PC-9 (cell line): ENCODE measurements around the gene PRR29. TPM values are rescaled to one million over a fixed set of nuclear protein-coding genes. Genes with fewer than 3 reads are reported as not detected.
A peak's percentile ranks its signal among the peaks of the same experiment; 100 is the strongest.

Experiments used
- BruUV-seq: library from RNA; stranded (reverse); fragments of 400-500 nt; replicated peaks from 2 replicates; lab custom pipeline; 2021; lab: Mats Ljungman, UMichigan
- CTCF ChIA-PET: fragments of 300-600 bp; sonication (Branson Sonifier 250); formaldehyde crosslinking; loops from one replicate; lab custom pipeline; 2022; ENCODE audit warnings: antibody characterized with exemption; lab: Charles Lee
- POLR2A ChIA-PET: fragments of 300-600 bp; sonication (Branson Sonifier 250); formaldehyde crosslinking; loops from one replicate; lab custom pipeline; 2022; ENCODE audit warnings: antibody characterized with exemption; ENCODE audit not compliant: unreplicated experiment; lab: Charles Lee
- DNase-seq, 2 experiments: peaks; one replicate each; pipeline versions ENCODE4 v3.0.0 to v3.0.0-alpha.2; 2015 to 2022; ENCODE audit warnings: mixed read lengths in 1 of 2
- H2AFZ ChIP-seq: fragments of 200-600 bp; sonication (generic); 2 replicates; pipeline ENCODE4 v1.8.1; 2017; ENCODE audit warnings: antibody characterized with exemption
- H3F3A ChIP-seq: fragments of 200-600 bp; sonication (generic); 2 replicates; pipeline ENCODE4 v1.8.1; 2017; ENCODE audit warnings: antibody characterized with exemption, mild to moderate bottlenecking, low read depth; ENCODE audit not compliant: insufficient read depth
- H3K27ac ChIP-seq: fragments of 200-600 bp; sonication (generic); 2 replicates; pipeline ENCODE4 v1.6.1; 2016; ENCODE audit warnings: mixed run types
- H3K27me3 ChIP-seq: fragments of 200-600 bp; sonication (generic); 2 replicates; pipeline ENCODE4 v1.6.1; 2016; ENCODE audit warnings: low read depth, mixed run types; ENCODE audit not compliant: insufficient read depth
- H3K36me3 ChIP-seq: fragments of 200-600 bp; sonication (generic); 2 replicates; pipeline ENCODE4 v1.6.1; 2016; ENCODE audit warnings: low read depth, mixed run types
- H3K4me1 ChIP-seq: fragments of 200-600 bp; sonication (generic); replicated peaks from 2 replicates; pipeline ENCODE4 v1.6.1; 2016; ENCODE audit warnings: mixed run types; ENCODE audit not compliant: insufficient read depth
- H3K4me2 ChIP-seq: fragments of 200-600 bp; sonication (generic); 2 replicates; pipeline ENCODE4 v1.6.1; 2017; ENCODE audit warnings: mixed run types
- H3K4me3 ChIP-seq: fragments of 200-600 bp; sonication (generic); 2 replicates; pipeline ENCODE4 v1.6.1; 2016; ENCODE audit warnings: mixed run types
- H3K79me2 ChIP-seq: fragments of 200-600 bp; sonication (generic); 2 replicates; pipeline ENCODE4 v1.6.1; 2017; ENCODE audit warnings: low read depth, mixed run types
- H3K9me2 ChIP-seq: fragments of 200-600 bp; sonication (generic); 2 replicates; pipeline ENCODE4 v1.8.1; 2017; ENCODE audit warnings: mild to moderate bottlenecking; ENCODE audit not compliant: insufficient read depth
- H3K9me3 ChIP-seq: fragments of 200-600 bp; sonication (generic); 2 replicates; pipeline ENCODE4 v1.8.1; 2016; ENCODE audit warnings: low read depth; ENCODE audit not compliant: insufficient read depth
- H4K20me1 ChIP-seq: fragments of 200-600 bp; sonication (generic); 2 replicates; pipeline ENCODE4 v1.8.1; 2017; ENCODE audit not compliant: insufficient read depth
- CTCF ChIP-seq: fragments of 200-600 bp; sonication (generic); conservative IDR thresholded peaks from 2 replicates; pipeline ENCODE4 v1.6.1; 2017; ENCODE audit warnings: mixed run types, antibody characterized with exemption, mild to moderate bottlenecking, moderate library complexity
- EZH2 ChIP-seq: fragments of 200-600 bp; sonication (generic); IDR thresholded peaks from 2 replicates; pipeline ENCODE4 v1.8.0; 2017; ENCODE audit warnings: antibody characterized with exemption, low read depth
- intact Hi-C: fragments of 100-400 bp; cut with micrococcal nuclease; formaldehyde crosslinking; loops from one replicate; pipeline ENCODE4 v1.10.0; 2022; ENCODE audit not compliant: unreplicated experiment
- total RNA-seq: library from RNA; stranded (reverse); gene quantifications from 2 replicates; pipeline ENCODE4 v1.2.3, GENCODE V29; 2021

The PRR29 gene
- total RNA-seq, 1 experiment from 2014 or later, result 2.4 TPM

DNA sequence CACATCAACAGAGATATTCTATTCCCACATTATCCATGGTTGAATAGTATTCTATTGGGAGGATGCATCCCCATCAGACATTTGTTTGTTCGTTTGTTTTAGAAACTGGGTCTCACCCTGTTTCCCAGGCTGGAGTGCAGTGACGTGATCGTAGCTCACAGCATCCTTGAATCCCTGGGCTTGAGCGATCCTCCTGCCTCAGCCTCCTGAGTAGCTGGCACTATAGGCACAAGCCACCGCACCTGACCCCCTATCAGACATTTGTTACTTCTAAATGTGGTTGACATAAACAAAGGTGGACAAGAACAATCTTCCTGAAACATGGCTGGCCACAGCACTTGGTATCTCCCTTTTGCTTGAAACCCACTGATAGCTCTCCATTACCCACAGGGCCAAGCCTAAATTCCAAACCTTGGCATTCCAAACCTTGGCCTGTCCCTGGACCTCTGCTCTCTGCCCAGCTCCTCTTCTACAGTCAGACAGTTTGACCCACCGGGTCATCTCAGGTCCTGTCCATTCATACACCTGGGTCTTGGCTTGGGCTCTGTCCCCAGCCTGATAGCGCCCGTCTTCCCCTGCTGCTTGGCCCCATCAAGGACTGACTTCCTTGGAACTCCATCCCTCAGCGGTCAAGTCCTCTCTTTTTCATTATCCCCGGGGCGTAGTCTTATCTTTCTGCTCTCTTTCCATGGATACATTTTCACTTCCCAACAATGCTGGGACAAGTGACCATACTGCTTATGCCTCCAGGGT lies 1.5 kb upstream of the PRR29 start:
- H3K4me3 ChIP-seq, result no peak overlapping the region
- no peaks in the 10 kb centered on the region for H4K20me1 ChIP-seq
- H3K79me2 ChIP-seq, result no peaks in the 10 kb centered on the region
- H3K27me3 ChIP-seq, result peaks cover 33% of the 10 kb centered on the region
- no peak overlapping the region for H2AFZ ChIP-seq
- no peaks in the 10 kb centered on the region for H3F3A ChIP-seq
- ChIA-PET CTCF (interaction anchor here (0.6 to 0.7 kb wide), 3 partner anchors 24 to 77 kb away, joined by 3 read pairs; partner anchors contain the start of gene ICAM2), POLR2A (no interaction called here)
- 0 out of 2 replicates have a peak, but pooled peaks cover 3% of the 10 kb centered on the region for H3K4me1 ChIP-seq
- no peak overlapping the region for H3K4me2 ChIP-seq
- no peak for DNase-seq
- H3K27ac ChIP-seq, result no peak overlapping the region
- BruUV-seq, result no TSS peak
- H3K9me2 ChIP-seq, result no peaks in the 10 kb centered on the region
- H3K36me3 ChIP-seq, result no peaks in the 10 kb centered on the region
- no peaks in the 10 kb centered on the region for H3K9me3 ChIP-seq
- intact Hi-C loops, result no loop called here
- no peak for TF ChIP-seq EZH2
- no peak for TF ChIP-seq CTCF

DNA sequence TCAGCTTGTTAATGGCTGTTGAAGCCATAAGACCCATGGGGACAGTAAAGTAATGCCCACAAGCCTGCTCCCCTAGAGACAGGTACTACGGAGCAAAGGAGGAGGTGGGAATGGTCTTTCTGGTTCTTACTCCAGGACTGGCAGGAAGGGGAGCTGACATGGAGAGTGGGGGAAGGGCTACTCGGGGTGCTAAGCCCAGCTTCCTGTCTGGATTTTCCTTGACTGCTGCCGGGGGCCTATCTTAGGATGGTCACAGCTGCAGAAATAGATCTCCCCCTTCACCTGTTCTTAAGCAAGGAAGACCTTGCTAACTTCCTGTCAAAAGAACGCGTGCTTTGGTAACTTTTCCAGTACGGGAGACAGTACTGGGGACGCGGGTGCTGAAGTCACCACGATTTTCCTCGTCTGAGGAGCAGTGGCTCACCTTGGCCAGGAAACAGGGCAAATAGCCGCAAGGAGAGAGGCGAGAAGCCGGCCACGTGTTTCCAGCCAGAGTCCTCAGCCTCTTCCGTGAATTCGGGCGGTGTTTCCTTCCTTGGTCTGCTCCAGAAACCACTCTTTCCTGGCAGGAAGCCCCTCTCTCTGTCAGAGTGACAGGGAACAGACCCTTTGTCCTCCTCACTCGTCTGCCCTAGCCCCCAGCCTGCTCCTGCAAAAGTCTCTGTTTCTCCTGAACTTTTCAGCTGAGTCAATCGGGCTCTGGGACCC lies 656 bp upstream of the PRR29 start:
- BruUV-seq, result no TSS peak

More for the DNA sequence above, 656 bp upstream of the PRR29 start:
- H4K20me1 ChIP-seq, result no peaks in the 10 kb centered on the region
- ChIA-PET POLR2A (no interaction called here), CTCF (interaction anchor here (0.7 kb wide), 1 partner anchor 23 kb away, joined by 3 read pairs; the partner anchor contains the start of gene ICAM2)
- no peak for DNase-seq
- peak overlapping the region; percentile 72; the same call in 1 of the 2 replicates for H3K4me3 ChIP-seq
- no peaks in the 10 kb centered on the region for H3K79me2 ChIP-seq
- H3K27ac ChIP-seq, result no peak overlapping the region
- H2AFZ ChIP-seq, result peak overlapping the region; percentile 86; the same call in 1 of the 2 replicates
- H3K36me3 ChIP-seq, result no peaks in the 10 kb centered on the region
- no peaks in the 10 kb centered on the region for H3K9me3 ChIP-seq
- H3K27me3 ChIP-seq, result peaks cover 24% of the 10 kb centered on the region
- H3K4me2 ChIP-seq, result peak overlapping the region; percentile 83
- no peaks in the 10 kb centered on the region for H3F3A ChIP-seq
- intact Hi-C loops, result no loop called here
- H3K4me1 ChIP-seq, result 0 out of 2 replicates have a peak, but pooled peaks cover 8% of the 10 kb centered on the region
- H3K9me2 ChIP-seq, result no peaks in the 10 kb centered on the region
- TF ChIP-seq EZH2 (no peak), CTCF (no peak)
